Measurements from ENCODE around the gene S1PR5. TPM values are rescaled to one million over a fixed set of nuclear protein-coding genes. Genes with fewer than 3 reads are reported as not detected.
"Not testable (repeated sequence)": the region's sequence is repeated elsewhere in the genome, so short reads cannot be mapped to it uniquely, and the experiment has no call there.

S1PR5 gene
- total RNA-seq, 2 experiments from 2014 or later, result 0.12 to 0.40 TPM

DNA sequence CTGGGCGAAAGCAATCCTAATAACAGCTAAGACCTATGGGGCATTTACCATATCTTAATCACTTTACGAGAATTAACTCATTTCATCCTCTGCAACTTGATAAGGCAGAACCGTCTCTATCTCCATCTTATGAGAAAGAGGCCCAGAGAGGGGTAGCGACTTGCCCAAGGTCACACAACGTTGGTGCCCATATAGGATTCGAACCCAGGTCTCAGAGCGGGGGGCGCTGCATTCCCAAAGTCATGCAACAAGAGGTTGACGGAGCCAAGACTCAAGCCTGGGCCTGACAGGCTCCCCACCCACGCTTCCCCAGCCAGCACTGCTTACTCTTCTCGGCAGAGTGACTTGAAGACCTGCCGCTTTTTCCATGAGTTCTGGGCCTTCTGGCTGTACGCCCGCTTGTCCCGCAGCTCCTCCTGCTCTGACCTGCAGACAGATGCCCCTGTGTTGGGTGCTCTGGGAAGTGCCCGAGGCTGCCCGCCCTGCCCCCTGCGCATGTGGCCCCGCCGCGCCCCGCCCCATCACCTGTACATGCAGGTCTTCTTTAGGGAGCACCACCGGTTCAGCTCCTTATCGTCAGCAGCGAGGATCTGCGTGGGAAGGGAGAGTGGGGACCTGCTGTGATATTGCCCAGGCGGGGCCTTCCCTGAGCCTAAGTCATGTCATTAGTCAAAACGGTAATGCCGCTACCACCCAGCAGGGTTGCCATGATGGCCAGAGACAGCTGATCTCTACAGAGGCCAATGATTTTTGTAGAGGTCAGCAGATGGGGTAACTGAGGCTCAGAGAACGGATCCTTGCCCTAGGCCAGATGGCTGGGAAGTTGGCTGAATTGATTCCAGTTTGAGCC, 37.7 kb upstream of the S1PR5 start:
- DNase-seq, result peak; percentile 29
- H3K4me1 Mint-ChIP-seq (ENCODE audit: low read depth), result peaks cover 35% of the 10 kb centered on the region
- H3K4me3 Mint-ChIP-seq, result no peak overlapping the region
- CTCF ChIA-PET, result interaction anchor here (1.0 to 2.6 kb wide), 3 partner anchors 47 to 145 kb away, joined by 4 to 10 read pairs (median 4); no protein-coding TSS in a partner anchor
- no peaks in the 10 kb centered on the region for H3K9me3 Mint-ChIP-seq
- peak overlapping the region; percentile 92 for H3K27ac Mint-ChIP-seq
- no peaks in the 10 kb centered on the region for H3K27me3 Mint-ChIP-seq
- POLR2A ChIA-PET, result interaction anchor here (0.6 to 5.7 kb wide), 3 partner anchors 12 to 51 kb away, joined by 3 to 29 read pairs (median 3); partner anchors contain the start of gene KRI1
- intact Hi-C loops (cut with micrococcal nuclease), result no loop called here
- peaks cover 50% of the 10 kb centered on the region for H3K36me3 Mint-ChIP-seq

DNA sequence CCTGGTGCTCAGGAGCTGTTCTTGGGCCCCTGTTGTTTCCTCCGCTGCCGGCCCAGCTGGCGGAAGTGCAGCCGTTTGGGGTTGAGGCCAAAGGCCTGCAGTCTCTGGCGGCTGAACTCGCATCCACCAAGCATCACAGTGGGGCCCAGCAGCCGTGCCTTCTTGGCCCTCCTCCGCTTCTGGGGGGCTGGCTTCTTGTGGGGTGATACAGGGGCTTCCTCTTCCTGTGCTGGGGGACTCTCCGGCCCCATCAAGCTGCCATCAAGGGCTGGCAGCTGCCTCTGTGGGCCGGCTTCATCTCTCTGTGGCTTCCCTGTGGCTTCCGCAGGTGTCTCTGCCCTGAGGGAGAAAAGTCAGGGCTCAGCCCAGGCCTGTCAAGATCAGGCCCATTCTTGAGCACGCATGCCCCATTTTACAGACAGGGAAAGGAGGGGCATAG, 36.7 kb upstream of the S1PR5 start:
- intact Hi-C loops (cut with micrococcal nuclease), result no loop called here
- Mint-ChIP-seq H3K27me3 (no peaks in the 10 kb centered on the region), H3K4me1 (ENCODE audit: low read depth) (peaks cover 35% of the 10 kb centered on the region), H3K36me3 (peaks cover 43% of the 10 kb centered on the region), H3K4me3 (no peak overlapping the region), H3K27ac (peak overlapping the region; percentile 92), H3K9me3 (no peaks in the 10 kb centered on the region)
- CTCF ChIA-PET, result interaction anchor here (0.7 to 2.6 kb wide), 4 partner anchors 19 to 76 kb away, joined by 3 to 10 read pairs (median 6); no protein-coding TSS in a partner anchor
- POLR2A ChIA-PET, result interaction anchor here (1.1 to 5.7 kb wide), 2 partner anchors 13 to 50 kb away, joined by 3 to 29 read pairs; partner anchors contain the start of gene KRI1
- DNase-seq, result peak; percentile 59

DNA sequence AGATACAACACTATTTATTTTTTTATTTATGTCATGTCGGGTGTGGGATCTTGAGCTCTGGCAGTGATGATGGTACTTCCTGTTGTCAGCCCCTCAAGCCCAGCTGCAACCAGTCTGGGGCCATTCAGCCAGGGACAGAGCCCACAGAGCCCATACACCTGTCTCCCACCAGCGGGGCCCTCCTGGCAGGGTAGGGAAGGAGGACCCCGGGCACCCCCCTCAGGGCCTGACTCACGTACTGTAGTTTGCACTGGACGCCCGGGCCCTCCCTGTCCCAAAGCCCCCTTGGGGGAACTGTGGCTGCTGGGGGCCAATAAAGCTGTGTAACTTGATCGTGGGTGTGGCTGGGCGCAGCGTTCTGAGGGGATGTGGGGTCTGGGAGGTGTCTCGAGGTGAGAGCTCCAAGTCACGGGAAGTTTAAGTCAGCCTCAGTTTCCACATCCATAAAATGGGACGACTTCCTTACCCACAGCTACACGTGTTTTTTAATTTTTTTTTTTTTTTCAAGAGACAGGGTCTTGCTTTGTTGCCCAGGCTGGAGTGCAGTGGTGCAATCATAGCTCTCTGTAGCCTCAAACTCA, 35.9 kb upstream of the S1PR5 start:
- Mint-ChIP-seq H3K4me3 (no peak overlapping the region), H3K36me3 (peaks cover 41% of the 10 kb centered on the region), H3K27ac (peak overlapping the region; percentile 92), H3K4me1 (ENCODE audit: low read depth) (peaks cover 35% of the 10 kb centered on the region), H3K9me3 (no peaks in the 10 kb centered on the region), H3K27me3 (no peaks in the 10 kb centered on the region)
- no peak for DNase-seq
- POLR2A ChIA-PET, result interaction anchor here (5.7 kb wide), 1 partner anchor 13 kb away, joined by 29 read pairs; the partner anchor contains the start of gene KRI1
- intact Hi-C loops (cut with micrococcal nuclease), result no loop called here
- CTCF ChIA-PET, result interaction anchor here (0.6 to 2.4 kb wide), 16 partner anchors 11 to 149 kb away, joined by 3 to 18 read pairs (median 4); partner anchors contain the start of genes KEAP1 and QTRT1

DNA sequence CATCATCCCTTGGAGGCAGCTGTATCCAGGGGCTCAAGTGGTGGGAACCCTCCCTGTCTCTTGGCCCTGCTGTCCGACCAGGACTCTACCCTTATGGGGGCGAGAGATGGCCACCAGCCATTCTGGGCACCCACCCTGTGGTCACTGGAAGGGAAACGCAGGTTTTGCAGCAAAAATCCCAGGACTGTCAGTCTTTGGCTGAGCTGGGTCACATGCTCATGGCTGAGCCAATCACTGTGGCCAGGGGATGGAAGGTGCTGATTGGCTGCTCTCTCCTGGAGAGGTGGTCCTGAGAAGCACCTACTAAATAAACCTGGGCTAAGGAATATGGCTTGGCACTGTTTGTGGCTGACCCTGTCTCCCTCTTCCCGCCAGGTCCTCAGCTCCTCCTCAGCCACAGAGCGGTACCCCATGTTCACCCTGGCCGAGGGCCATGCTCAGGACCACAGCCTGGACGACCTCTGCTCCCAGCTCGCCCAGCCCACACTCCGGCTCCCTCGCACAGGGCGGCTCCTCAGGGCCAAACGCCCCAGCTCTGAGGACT, 35.3 kb upstream of the S1PR5 start:
- POLR2A ChIA-PET, result interaction anchor here (0.9 to 5.7 kb wide), 2 partner anchors 11 to 14 kb away, joined by 3 to 29 read pairs; partner anchors contain the start of gene KRI1
- no peaks in the 10 kb centered on the region for H3K9me3 Mint-ChIP-seq
- peaks cover 37% of the 10 kb centered on the region for H3K36me3 Mint-ChIP-seq
- intact Hi-C loops (cut with micrococcal nuclease), result no loop called here
- H3K27ac Mint-ChIP-seq, result peak overlapping the region; percentile 92
- no peaks in the 10 kb centered on the region for H3K27me3 Mint-ChIP-seq
- H3K4me3 Mint-ChIP-seq, result no peak overlapping the region
- DNase-seq, result peak; percentile 46
- peaks cover 33% of the 10 kb centered on the region for H3K4me1 Mint-ChIP-seq (ENCODE audit: low read depth)
- CTCF ChIA-PET, result interaction anchor here (0.6 to 2.4 kb wide), 16 partner anchors 10 to 149 kb away, joined by 3 to 18 read pairs (median 4); partner anchors contain the start of genes KEAP1 and QTRT1

DNA sequence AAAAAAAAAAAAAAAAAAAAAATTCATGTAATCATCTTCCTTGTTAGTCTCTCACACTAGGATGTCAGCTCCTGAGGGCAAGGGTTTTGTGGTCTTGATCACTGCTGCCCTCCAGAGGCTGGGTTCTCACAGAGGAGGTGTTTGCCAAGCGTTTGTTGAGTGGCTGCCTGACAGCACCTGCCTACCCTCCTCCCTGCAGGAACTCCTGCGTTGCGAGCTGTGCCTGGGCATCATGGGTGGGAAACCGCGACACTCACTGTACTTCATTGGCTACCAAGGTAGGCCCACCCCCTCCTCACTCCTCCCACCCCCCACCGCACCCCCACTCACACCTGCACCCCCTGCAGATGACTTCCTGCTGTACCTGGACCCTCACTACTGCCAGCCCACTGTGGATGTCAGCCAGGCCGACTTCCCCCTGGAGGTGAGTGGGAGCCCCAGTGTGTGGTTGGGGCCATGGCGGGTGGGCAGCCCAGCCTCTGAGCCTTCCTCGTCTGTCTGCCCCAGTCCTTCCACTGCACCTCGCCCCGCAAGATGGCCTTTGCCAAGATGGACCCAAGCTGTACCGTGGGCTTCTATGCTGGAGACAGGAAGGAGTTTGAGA, 34.6 kb upstream of the S1PR5 start:
- H3K4me1 Mint-ChIP-seq (ENCODE audit: low read depth), result peaks cover 33% of the 10 kb centered on the region
- no peaks in the 10 kb centered on the region for H3K9me3 Mint-ChIP-seq
- ChIA-PET CTCF (interaction anchor here (0.6 to 2.4 kb wide), 17 partner anchors 10 to 218 kb away, joined by 3 to 18 read pairs (median 4); partner anchors contain the start of genes KEAP1, QTRT1 and RAVER1), POLR2A (interaction anchor here (0.9 to 5.7 kb wide), 2 partner anchors 12 to 15 kb away, joined by 3 to 29 read pairs; partner anchors contain the start of gene KRI1)
- intact Hi-C loops (cut with micrococcal nuclease), result no loop called here
- DNase-seq, result peak; percentile 67
- H3K36me3 Mint-ChIP-seq, result peaks cover 40% of the 10 kb centered on the region
- H3K27ac Mint-ChIP-seq, result no peak overlapping the region
- no peaks in the 10 kb centered on the region for H3K27me3 Mint-ChIP-seq
- H3K4me3 Mint-ChIP-seq, result no peak overlapping the region

DNA sequence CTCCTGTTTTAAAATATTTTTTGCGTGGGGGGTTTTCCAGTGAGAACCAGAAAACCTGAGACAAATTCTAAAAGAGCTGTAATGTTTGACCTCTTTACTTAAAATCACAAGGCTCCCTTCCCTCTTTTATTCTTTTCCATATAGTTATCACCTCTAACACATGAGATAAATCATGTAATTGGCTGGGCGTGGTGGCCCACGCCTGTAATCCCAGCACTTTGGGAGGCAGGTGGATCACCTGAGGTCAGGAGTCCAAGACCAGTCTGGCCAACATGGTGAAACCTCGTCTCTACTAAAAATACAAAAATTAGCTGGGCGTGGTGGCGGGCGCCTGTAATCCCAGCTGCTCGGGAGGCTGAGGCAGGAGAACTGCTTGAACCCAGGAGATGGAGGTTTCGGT, 33.8 kb upstream of the S1PR5 start:
- not testable (repeated sequence) for DNase-seq
- H3K4me1 Mint-ChIP-seq (ENCODE audit: low read depth), result peaks cover 33% of the 10 kb centered on the region

DNA sequence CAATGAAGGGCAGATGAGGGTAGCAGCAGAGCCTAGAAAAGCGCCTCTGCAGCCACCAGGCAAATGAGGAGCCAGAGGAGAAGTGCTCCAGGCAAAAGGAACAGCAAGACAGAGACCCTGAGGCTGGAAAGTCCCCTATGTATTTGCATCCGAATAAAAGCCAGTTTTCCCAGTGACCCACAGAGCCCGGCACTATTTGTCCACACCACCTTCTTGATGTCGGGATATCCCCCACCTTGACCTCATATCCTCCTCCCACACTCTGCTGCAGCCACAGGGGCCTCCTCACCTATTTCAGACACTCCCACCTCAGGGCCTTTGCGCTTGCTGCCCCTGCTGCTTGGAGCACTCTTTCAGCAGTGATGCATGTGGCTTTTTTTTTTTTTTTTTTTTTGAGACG, 33.1 kb upstream of the S1PR5 start:
- peaks cover 36% of the 10 kb centered on the region for H3K36me3 Mint-ChIP-seq

More for the DNA sequence above, 33.8 kb upstream of the S1PR5 start:
- H3K27ac Mint-ChIP-seq; H3K4me3 Mint-ChIP-seq; H3K9me3 Mint-ChIP-seq; POLR2A ChIA-PET; H3K27me3 Mint-ChIP-seq; intact Hi-C loops (cut with micrococcal nuclease): not testable (repeated sequence)
- CTCF ChIA-PET, result interaction anchor here (0.6 to 2.4 kb wide), 9 partner anchors 9 to 217 kb away, joined by 3 to 18 read pairs (median 4); partner anchors contain the start of gene RAVER1
- peaks cover 38% of the 10 kb centered on the region for H3K36me3 Mint-ChIP-seq

DNA sequence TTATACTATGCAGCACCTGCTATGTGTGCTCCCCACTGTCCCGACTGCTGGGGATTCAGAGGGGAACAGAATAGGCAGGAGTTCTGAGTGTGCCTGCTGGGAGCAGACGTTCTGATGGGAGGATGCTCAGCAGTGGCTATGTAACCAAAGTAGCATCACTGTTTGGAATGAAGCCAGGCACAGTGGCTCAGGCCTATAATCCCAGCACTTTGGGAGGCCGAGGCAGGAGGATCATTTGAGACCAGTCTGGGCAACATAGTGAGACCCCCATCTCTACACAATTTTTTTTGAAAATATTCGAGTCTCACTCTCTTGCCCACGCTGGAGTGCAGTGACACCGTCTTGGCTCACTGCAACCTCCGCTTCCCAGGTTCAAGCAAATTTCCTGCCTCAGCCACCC, 32.5 kb upstream of the S1PR5 start:
- H3K4me1 Mint-ChIP-seq (ENCODE audit: low read depth), result peaks cover 30% of the 10 kb centered on the region
- intact Hi-C loops (cut with micrococcal nuclease), result no loop called here
- H3K4me3 Mint-ChIP-seq, result no peak overlapping the region
- ChIA-PET CTCF (no interaction called here), POLR2A (no interaction called here)
- H3K27ac Mint-ChIP-seq, result no peak overlapping the region
- H3K9me3 Mint-ChIP-seq, result no peaks in the 10 kb centered on the region
- no peaks in the 10 kb centered on the region for H3K27me3 Mint-ChIP-seq
- no peak for DNase-seq
- peaks cover 31% of the 10 kb centered on the region for H3K36me3 Mint-ChIP-seq

More for the DNA sequence above, 33.1 kb upstream of the S1PR5 start:
- Mint-ChIP-seq H3K4me1 (ENCODE audit: low read depth) (peaks cover 29% of the 10 kb centered on the region), H3K4me3 (no peak overlapping the region), H3K27ac (peak overlapping the region; percentile 23), H3K27me3 (no peaks in the 10 kb centered on the region), H3K9me3 (no peaks in the 10 kb centered on the region)
- no peak for DNase-seq
- intact Hi-C loops (cut with micrococcal nuclease), result no loop called here
- POLR2A ChIA-PET, result no interaction called here
- CTCF ChIA-PET, result no interaction called here

DNA sequence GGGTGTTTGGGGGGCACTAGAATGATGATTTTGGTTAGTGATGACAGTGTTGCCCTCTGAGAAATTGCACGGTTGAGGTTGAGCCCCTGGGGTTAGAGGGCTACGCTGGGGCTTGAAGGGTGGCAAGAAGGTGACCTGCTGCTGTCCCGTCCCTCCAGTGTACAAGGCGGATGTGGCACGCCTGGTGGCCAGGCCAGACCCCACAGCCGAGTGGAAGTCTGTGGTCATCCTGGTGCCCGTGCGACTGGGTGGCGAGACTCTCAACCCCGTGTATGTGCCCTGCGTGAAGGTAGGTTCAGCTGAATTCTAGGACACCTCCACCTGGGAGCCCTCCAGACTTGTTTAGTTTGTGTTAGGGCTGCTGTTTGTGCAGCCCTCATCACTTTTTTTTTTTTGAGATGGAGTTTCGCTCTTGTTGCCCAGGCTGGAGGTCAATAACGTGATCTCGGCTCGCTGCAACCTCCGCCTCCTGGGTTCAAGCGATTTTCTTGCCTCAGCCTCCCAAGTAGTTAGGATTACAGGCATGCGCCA, 31.6 kb upstream of the S1PR5 start:
- ChIA-PET POLR2A (no interaction called here), CTCF (no interaction called here)
- Mint-ChIP-seq H3K36me3 (peaks cover 25% of the 10 kb centered on the region), H3K27me3 (no peaks in the 10 kb centered on the region), H3K4me1 (ENCODE audit: low read depth) (peaks cover 25% of the 10 kb centered on the region), H3K4me3 (no peak overlapping the region), H3K27ac (no peak overlapping the region), H3K9me3 (no peaks in the 10 kb centered on the region)
- DNase-seq, result no peak
- intact Hi-C loops (cut with micrococcal nuclease), result no loop called here

DNA sequence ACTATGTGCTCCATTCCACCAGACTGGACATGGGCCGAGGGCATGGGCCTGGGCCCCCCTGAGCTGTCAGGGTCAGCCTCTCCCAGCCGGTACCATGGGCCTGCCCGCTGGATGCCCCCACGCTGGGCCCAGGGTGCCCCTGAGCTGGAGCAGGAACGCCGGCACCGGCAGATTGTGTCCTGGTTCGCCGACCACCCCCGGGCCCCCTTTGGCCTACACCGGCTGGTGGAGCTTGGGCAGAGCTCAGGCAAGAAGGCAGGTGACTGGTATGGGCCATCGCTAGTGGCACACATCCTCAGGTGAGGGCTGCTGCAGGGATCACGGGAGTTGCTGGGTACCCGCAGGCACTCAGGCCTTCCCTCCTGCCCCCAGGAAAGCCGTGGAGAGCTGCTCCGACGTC, 29.6 kb upstream of the S1PR5 start:
- Mint-ChIP-seq H3K27ac (no peak overlapping the region), H3K4me1 (ENCODE audit: low read depth) (peaks cover 14% of the 10 kb centered on the region), H3K27me3 (no peaks in the 10 kb centered on the region), H3K9me3 (no peaks in the 10 kb centered on the region), H3K36me3 (peaks cover 9% of the 10 kb centered on the region), H3K4me3 (no peak overlapping the region)
- intact Hi-C loops (cut with micrococcal nuclease), result no loop called here
- CTCF ChIA-PET, result interaction anchor here (1.3 kb wide), 1 partner anchor 111 kb away, joined by 5 read pairs; no protein-coding TSS in a partner anchor
- no peak for DNase-seq
- POLR2A ChIA-PET, result no interaction called here

DNA sequence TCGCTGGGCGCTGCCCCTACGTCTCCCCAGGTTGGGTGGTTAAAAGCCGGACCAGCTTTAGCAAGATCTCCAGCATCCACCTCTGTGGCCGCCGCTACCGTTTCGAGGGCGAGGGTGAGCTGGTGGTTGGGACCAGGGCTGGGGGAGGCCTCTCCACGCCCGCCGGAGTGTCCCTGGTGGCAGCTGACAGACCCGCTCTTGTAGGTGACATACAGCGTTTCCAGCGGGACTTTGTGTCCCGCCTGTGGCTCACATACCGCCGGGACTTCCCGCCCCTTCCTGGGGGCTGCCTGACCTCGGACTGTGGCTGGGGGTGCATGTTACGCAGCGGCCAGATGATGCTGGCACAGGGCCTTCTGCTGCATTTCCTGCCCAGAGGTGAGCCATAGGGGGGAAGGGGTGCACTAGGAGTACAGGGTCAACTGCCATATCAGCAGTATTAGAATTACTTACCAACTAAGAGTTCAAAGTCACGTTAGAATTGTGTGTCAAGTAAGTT, 27.6 kb upstream of the S1PR5 start:
- peaks cover 3% of the 10 kb centered on the region for H3K36me3 Mint-ChIP-seq
- peak overlapping the region; percentile 84 for H3K27ac Mint-ChIP-seq
- H3K4me1 Mint-ChIP-seq (ENCODE audit: low read depth), result peaks cover 14% of the 10 kb centered on the region
- CTCF ChIA-PET, result no interaction called here
- peak overlapping the region; percentile 88 for H3K4me3 Mint-ChIP-seq
- H3K27me3 Mint-ChIP-seq, result peaks cover 4% of the 10 kb centered on the region
- DNase-seq, result peak; percentile 45
- POLR2A ChIA-PET, result no interaction called here
- no peaks in the 10 kb centered on the region for H3K9me3 Mint-ChIP-seq
- intact Hi-C loops (cut with micrococcal nuclease), result loop anchor here (5.0 kb wide), 1 partner anchor 38 kb away; no protein-coding TSS in a partner anchor

Measured in activated CD4-positive, alpha-beta memory T cell treated with anti-CD3 and anti-CD28 coated beads for 36 hours (primary cell).